T-helper 1 cell (primary cell): ENCODE data around the gene FBXL7.

ENCODE experiments used
- DNase-seq, 5 donors: peaks; one replicate each; pipeline ENCODE4 v3.0.0-alpha.2; 2012 to 2020

The FBXL7 gene

GRCh38 chr5:15502208-15502607, 2.2 kb downstream of the FBXL7 start:
- DNase-seq = no peak

GRCh38 chr5:15506146-15506545, 6.2 kb downstream of the FBXL7 start:
- no peak for DNase-seq

DNA sequence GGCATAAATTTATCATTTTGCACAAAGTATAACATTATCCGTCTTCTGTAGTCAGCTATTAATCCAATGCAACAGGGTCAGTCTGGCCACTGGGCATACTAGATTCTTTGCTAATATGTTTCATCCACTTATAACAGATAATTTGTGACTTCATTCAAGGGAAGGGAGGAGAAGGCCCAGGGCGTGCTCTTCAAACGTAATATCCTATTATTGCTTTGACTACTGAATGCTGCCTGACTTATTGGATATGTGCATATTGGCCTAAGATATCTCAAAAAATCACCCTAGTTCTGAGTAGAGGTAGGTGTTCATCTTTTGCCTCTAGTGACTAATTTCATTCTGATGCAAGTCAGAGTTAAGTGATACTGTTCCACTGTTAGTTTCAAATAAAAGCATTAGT, 6.9 kb downstream of the FBXL7 start:
- DNase-seq = no peak

DNA sequence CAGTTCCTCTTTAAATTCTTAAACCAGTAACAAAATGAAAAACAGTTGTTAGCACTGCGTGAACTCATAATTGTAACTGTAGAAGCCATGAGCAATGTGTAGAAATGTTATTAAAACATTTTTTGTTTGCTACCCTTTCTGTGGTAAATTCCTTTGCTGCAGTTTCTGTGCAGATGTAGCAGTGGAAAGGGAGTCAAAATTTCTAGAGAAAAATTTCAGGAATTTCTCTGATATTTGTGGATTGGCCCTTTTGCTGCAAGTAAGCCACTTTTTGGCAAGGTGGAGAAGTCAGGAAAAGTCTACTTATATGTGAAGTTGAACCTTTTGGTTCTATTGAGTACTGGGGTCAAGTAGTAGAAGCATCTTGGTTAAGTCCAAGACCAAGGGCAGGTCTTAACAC, 10.1 kb downstream of the FBXL7 start:
- no peak for DNase-seq

GRCh38 chr5:15510831-15511230, 10.9 kb downstream of the FBXL7 start:
- DNase-seq = no peak

GRCh38 chr5:15513431-15513830, 13.5 kb downstream of the FBXL7 start:
- DNase-seq = no peak

GRCh38 chr5:15513911-15514310, 13.9 kb downstream of the FBXL7 start:
- no peak for DNase-seq

DNA sequence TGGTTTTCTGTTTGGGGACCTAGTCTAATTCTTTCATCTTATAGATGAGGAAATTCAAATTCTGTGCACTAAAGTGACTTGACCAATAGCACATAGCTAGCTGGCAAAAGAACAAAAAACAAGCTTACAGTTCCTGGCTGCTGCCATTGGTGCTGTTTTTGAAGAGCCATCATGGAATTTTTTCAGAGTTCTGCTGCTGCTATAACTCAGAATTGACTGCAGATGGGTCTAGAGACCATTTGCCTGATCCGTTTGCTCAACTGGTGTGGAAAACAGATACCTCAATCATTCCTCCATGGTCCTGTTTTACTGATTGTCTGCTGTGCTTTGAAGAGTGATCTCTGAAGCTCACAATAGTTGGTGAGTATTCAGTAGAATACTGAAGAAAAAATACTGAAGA, 15.2 kb downstream of the FBXL7 start:
- no peak for DNase-seq

- no peak for DNase-seq
These were observed 16.5 kb downstream of the FBXL7 start for GRCh38 chr5:15516486-15516885.

DNA sequence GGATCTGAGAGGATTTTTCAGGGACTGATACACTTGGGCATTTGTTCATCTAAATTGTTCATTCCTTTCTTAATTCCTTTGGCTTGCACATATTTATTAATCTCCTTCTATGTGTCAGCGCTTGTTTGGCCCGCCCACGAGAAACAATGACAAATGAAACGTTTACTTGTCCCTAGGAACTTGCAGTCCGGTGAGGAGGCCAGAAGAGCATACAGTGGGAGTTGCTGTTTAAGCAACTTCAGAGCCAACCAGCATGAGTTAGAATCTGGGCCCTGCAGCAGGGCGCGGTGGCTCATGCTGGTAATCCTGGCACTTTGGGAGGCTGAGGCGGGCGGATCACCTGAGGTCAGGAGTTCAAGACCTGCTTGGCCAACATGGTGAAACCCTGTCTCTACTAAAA, 18.8 kb downstream of the FBXL7 start:
- no peak for DNase-seq

GRCh38 chr5:15520856-15521255, 20.9 kb downstream of the FBXL7 start:
- no peak for DNase-seq

DNA sequence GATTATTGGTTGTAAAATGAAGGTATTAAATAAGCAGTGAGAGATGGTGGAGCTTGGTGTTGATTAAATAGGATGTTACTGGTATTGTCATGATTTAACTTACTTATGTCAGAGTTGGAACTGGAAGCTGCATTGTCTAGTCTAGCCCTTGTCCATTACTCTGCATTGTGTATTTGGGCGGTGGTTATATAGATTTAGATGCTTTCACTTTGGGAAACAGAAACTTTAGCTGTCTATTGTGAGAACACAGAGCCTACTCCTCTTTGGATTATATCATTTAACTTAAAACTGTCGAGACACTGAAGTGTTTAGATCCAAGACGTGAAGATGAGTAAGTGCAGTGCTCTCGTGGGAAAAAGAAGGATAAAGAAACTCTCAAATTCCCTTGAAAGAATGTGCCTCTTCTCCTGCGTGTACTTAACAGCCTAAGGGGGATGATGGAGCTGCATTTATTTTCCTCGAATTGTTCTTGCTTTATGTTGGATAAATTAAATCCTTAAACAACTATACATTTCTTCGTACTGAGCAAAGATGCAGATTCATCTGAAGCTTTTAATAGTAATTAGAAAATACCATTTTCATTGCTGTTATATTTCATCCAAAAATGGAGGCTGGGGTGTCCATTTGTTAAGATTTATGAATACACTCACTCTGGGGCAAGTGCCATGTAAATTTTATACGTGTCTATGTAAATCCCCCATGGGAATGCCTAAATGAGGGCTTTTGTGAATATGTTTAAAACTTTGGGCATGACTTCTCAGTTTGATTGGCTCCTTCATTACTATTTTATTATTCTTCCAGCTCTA, 21.6 kb downstream of the FBXL7 start:
- DNase-seq = no peak

DNA sequence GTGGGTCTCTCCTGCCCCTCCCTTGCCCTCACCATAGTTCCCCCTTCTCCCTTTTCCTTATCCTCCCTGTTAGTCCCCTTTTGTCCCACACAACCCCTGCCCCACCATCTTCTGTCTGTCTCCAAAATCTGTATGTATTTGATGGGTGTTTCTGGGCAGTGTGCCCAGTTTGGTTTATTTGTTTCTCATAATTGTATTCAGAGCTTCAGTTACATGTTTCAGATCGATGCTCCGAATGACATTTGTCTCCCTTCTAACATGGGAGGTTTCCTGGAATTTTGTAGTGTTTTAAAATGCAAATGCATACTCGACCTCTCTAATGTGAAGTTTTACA, 22.2 kb downstream of the FBXL7 start:
- DNase-seq = no peak

- DNase-seq = no peak
These were observed 24.7 kb downstream of the FBXL7 start for GRCh38 chr5:15524712-15525111.

GRCh38 chr5:15525703-15526275, 25.8 kb downstream of the FBXL7 start:
- DNase-seq = no peak

GRCh38 chr5:15526413-15526812, 26.4 kb downstream of the FBXL7 start:
- no peak for DNase-seq

- no peak for DNase-seq
These were observed 28.5 kb downstream of the FBXL7 start for GRCh38 chr5:15528476-15528875.

DNA sequence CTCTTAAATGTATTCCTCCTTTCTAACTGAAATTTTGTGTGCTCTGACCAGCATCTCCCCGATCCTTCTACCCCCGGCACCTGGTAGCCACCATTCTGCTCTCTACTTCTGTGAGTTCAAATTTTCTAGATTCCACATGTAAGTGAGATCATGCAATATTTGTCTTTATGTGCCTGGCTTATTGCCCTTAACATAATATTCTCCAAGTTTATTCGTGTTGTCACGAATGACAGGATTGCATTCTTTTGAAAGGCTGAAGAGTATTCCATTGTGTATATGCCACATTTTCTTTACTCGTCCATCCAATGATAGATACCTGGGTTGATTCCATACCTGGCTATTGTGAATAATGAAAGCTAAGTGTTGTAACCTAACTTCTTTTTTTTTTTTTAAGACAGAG, 29.0 kb downstream of the FBXL7 start:
- no peak for DNase-seq

DNA sequence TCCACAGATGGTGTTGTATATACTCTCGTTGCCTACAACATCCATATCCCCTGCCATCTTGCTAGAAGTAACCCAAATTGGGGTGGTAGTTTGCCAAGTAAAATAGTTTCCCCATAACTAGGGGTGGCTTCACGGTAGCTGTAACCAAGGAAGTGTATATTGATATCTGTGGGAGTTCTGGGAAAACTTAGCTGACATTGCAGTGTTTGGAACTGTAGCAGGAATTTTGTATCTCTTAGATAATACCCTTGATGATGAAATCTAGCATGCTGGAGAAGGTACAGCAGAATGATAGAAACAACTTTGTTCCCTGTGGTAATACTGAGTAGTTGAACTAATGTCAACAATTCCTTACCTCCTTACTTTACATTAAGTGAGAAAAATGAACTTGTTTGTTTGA, 29.8 kb downstream of the FBXL7 start:
- DNase-seq = no peak

DNA sequence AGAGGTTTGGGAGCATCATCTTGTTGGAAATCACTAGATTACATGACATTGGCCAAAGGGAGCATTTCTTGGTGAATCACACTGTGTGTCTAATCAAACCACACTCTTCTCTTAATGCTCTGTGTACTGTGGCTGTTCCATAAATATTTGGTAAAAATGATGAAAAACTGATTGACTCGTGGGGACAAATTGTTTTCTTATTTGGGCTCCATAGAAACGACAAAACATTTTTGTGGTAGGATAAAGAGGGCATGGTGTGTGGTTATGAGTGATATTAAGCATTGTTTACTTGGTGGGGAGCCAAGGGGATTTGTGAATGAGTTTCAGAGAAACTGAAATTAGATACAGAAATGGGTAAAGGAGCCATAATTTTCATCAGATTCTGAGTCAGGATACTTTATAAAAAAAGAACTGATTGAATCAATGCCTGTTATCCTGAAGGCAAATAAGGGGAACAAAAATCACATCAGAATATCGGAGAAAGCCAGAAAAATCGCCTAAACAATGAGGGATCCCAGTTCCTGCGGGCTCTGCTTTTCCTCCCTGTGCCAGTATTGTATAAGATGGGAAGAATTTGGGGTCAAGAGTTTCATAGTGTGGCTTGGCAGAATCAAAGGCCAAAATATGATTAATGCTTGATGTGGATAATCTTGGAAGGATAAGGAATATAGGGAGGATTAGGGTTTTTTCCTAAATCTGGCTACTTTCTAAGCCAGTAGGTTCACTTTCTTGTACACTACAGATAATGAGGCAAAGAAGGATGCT, 33.3 kb downstream of the FBXL7 start:
- no peak for DNase-seq

DNA sequence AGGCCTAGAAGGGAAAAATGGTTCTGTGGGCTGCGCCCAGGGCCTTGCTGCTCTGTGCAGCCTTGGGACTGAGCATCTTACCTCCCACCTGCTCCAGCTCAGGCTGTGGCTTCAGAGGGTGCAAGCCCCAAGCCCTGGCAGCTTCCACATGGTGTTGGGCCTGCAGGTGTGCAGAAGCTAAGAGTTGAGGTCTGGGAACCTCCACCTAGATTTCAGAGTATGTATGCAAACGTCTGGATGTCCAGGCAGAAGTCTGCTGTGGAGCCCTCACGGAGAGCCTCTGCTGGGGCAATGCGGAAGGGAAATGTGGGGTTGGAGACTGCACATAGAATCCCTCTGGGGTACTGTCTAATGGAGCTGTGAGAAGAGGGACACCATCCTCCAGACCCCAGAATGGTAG, 36.0 kb downstream of the FBXL7 start:
- no peak for DNase-seq

DNA sequence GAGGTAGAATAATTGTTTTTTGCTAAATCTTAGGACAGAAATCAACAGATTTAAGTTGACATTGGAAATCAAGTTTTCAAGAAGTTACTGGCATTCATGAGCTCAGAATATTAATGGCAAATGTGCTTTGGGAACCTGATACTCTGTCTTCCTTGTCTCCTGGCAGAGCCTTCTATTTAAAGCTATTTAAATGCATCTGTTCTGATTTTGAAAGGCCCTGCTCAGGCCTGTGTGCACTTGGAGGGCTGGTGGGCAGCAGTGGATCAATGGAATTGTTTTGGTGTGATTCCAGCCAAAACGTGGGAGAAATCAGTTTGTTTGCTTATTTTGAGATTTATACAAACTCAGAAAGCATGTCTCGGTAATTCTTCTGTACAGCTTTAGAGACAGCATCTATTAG, 38.5 kb downstream of the FBXL7 start:
- no peak for DNase-seq

- no peak for DNase-seq
These were observed 40.0 kb downstream of the FBXL7 start for GRCh38 chr5:15539951-15540350.

DNA sequence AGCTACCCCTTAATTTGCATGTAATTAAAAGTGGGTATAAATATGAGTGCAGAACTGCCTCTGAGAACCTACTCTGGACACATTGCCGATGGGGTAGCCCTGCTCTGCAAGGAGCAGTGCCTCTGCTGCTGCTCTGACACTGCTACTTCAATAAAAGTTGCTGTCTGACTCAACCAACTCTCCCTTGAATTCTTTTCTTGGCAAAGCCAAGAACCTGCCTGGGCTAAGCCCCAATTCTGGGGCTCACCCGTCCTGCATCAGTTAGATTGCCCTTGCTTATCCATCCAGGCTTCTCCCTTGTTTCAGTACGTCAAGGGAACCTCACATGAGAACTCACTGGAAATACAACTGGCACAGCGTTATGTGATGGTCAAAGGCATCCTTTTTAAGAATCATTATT, 44.1 kb downstream of the FBXL7 start:
- no peak for DNase-seq
